Measurements from ENCODE around the gene ADRB1. TPM values are rescaled to one million over a fixed set of nuclear protein-coding genes. Genes with fewer than 3 reads are reported as not detected.

Gene ADRB1
- total and polyA plus RNA-seq, 4 donors = 0.05 to 0.17 (median 0.16) TPM; not detected in 1

DNA sequence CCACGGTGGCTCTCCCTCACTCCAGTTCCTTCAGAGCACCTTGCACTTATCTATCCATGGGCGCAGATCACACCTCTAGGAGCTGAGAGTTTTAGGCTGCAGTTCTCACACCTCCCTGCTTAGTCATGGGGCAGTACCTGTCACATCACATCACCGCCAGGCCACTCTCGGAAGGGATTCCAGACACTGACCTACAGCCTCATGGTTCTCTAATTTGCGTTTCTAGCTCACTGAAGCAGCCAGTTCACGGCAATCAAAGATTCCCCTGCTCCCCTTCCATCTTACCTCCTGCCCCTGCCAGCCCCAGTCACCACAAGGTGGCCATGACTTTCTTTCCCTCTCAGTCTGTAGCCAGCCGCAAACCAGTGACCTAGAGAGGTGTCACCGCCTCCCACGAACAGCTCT is 34.2 kb downstream of the ADRB1 start:
- WGBS = 86% methylated on average over 9 of the region's 9 CpGs
- no peak for DNase-seq (ENCODE audit: low spot score)
- no peaks in the 10 kb centered on the region for H3K9me3 ChIP-seq (ENCODE audit: control insufficient read depth in 4 of 4, low read length in 3 of 4)
- no peaks in the 10 kb centered on the region for H3K27me3 ChIP-seq (ENCODE audit: control insufficient read depth in 4 of 4, insufficient read depth in 4 of 4, low read length in 3 of 4)
- H3K4me1 ChIP-seq (ENCODE audit: control insufficient read depth in 4 of 4, insufficient read depth in 4 of 4, low read length in 3 of 4) = no peaks in the 10 kb centered on the region
- H3K27ac ChIP-seq (ENCODE audit: low read depth in 1 of 2, low read length in 2 of 2) = no peak overlapping the region
- TF ChIP-seq NR2F2 (IDR thresholded peaks at IDR 0.05) (no peak), HNF4A (conservative IDR thresholded peaks at IDR 0.05) (no peak), RAD21 (IDR thresholded peaks at IDR 0.05) (no peak), RXRA (IDR thresholded peaks at IDR 0.05) (no peak), HNF4G (IDR thresholded peaks at IDR 0.05) (no peak), FOXA2 (IDR thresholded peaks at IDR 0.05) (no peak), SP1 (IDR thresholded peaks at IDR 0.05) (no peak), FOXA1 (IDR thresholded peaks at IDR 0.05) (no peak), TAF1 (conservative IDR thresholded peaks at IDR 0.05) (no peak), JUND (IDR thresholded peaks at IDR 0.05) (no peak), YY1 (IDR thresholded peaks at IDR 0.05) (no peak), EGR1 (IDR thresholded peaks at IDR 0.05; ENCODE audit: low read depth in 2 of 2) (no peak), GABPA (IDR thresholded peaks at IDR 0.05 in 1 of 2, conservative IDR thresholded peaks at IDR 0.05 in 1 of 2) (no peak)
- TF ChIP-seq, protein P1, sequence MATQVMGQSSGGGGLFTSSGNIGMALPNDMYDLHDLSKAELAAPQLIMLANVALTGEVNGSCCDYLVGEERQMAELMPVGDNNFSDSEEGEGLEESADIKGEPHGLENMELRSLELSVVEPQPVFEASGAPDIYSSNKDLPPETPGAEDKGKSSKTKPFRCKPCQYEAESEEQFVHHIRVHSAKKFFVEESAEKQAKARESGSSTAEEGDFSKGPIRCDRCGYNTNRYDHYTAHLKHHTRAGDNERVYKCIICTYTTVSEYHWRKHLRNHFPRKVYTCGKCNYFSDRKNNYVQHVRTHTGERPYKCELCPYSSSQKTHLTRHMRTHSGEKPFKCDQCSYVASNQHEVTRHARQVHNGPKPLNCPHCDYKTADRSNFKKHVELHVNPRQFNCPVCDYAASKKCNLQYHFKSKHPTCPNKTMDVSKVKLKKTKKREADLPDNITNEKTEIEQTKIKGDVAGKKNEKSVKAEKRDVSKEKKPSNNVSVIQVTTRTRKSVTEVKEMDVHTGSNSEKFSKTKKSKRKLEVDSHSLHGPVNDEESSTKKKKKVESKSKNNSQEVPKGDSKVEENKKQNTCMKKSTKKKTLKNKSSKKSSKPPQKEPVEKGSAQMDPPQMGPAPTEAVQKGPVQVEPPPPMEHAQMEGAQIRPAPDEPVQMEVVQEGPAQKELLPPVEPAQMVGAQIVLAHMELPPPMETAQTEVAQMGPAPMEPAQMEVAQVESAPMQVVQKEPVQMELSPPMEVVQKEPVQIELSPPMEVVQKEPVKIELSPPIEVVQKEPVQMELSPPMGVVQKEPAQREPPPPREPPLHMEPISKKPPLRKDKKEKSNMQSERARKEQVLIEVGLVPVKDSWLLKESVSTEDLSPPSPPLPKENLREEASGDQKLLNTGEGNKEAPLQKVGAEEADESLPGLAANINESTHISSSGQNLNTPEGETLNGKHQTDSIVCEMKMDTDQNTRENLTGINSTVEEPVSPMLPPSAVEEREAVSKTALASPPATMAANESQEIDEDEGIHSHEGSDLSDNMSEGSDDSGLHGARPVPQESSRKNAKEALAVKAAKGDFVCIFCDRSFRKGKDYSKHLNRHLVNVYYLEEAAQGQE (IDR thresholded peaks at IDR 0.05) = no peak
- TF ChIP-seq, protein P2, sequence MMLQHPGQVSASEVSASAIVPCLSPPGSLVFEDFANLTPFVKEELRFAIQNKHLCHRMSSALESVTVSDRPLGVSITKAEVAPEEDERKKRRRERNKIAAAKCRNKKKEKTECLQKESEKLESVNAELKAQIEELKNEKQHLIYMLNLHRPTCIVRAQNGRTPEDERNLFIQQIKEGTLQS (IDR thresholded peaks at IDR 0.05) = no peak
- TF ChIP-seq, protein P3, sequence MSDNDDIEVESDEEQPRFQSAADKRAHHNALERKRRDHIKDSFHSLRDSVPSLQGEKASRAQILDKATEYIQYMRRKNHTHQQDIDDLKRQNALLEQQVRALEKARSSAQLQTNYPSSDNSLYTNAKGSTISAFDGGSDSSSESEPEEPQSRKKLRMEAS (IDR thresholded peaks at IDR 0.05) = no peak
- TF ChIP-seq, protein P4, sequence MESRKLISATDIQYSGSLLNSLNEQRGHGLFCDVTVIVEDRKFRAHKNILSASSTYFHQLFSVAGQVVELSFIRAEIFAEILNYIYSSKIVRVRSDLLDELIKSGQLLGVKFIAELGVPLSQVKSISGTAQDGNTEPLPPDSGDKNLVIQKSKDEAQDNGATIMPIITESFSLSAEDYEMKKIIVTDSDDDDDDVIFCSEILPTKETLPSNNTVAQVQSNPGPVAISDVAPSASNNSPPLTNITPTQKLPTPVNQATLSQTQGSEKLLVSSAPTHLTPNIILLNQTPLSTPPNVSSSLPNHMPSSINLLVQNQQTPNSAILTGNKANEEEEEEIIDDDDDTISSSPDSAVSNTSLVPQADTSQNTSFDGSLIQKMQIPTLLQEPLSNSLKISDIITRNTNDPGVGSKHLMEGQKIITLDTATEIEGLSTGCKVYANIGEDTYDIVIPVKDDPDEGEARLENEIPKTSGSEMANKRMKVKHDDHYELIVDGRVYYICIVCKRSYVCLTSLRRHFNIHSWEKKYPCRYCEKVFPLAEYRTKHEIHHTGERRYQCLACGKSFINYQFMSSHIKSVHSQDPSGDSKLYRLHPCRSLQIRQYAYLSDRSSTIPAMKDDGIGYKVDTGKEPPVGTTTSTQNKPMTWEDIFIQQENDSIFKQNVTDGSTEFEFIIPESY (IDR thresholded peaks at IDR 0.05) = no peak
- TF ChIP-seq, protein P5, sequence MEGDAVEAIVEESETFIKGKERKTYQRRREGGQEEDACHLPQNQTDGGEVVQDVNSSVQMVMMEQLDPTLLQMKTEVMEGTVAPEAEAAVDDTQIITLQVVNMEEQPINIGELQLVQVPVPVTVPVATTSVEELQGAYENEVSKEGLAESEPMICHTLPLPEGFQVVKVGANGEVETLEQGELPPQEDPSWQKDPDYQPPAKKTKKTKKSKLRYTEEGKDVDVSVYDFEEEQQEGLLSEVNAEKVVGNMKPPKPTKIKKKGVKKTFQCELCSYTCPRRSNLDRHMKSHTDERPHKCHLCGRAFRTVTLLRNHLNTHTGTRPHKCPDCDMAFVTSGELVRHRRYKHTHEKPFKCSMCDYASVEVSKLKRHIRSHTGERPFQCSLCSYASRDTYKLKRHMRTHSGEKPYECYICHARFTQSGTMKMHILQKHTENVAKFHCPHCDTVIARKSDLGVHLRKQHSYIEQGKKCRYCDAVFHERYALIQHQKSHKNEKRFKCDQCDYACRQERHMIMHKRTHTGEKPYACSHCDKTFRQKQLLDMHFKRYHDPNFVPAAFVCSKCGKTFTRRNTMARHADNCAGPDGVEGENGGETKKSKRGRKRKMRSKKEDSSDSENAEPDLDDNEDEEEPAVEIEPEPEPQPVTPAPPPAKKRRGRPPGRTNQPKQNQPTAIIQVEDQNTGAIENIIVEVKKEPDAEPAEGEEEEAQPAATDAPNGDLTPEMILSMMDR (IDR thresholded peaks at IDR 0.05; ENCODE audit: low read depth, low read length, missing input control) = no peak
- H3K9ac ChIP-seq (ENCODE audit: low read depth in 1 of 2, low read length in 2 of 2) = no peak overlapping the region
- no peak overlapping the region for H3K4me3 ChIP-seq (ENCODE audit: low read depth in 1 of 3, low read length in 3 of 3)
- H3K36me3 ChIP-seq (ENCODE audit: control insufficient read depth in 4 of 4, insufficient read depth in 3 of 4, low read depth in 1 of 4, low read length in 3 of 4) = no peaks in the 10 kb centered on the region

All from liver (tissue), 9 donors.